H1 (cell line): ENCODE data around the gene RTN4RL1. TPM values are rescaled to one million over a fixed set of nuclear protein-coding genes. Genes with fewer than 3 reads are reported as not detected.

Source experiments
- CEBPB ChIP-seq: IDR thresholded peaks from 2 replicates; pipeline ENCODE4 v1.6.1; 2012; ENCODE audit warnings: low read depth, low read length
- KDM1A ChIP-seq: fragments of 200-600, 300-600 bp; sonication (generic); IDR thresholded peaks from 2 replicates; pipeline ENCODE4 v1.7.1; 2016; ENCODE audit warnings: mild to moderate bottlenecking, low read length, borderline replicate concordance
- POU5F1 ChIP-seq: IDR thresholded peaks from 2 replicates; pipeline ENCODE4 v1.6.1; 2011; ENCODE audit warnings: low read depth, mild to moderate bottlenecking, low read length, moderate library complexity
- SUZ12 ChIP-seq: fragments of 200-600 bp; sonication (generic); IDR thresholded peaks from 2 replicates; pipeline ENCODE4 v1.6.1; 2012; ENCODE audit warnings: mild to moderate bottlenecking, inconsistent platforms, low read length, moderate library complexity, mixed read lengths
- TAF7 ChIP-seq: optimal IDR thresholded peaks from 2 replicates; pipeline ENCODE3; 2011; ENCODE audit warnings: low read depth, mild to moderate bottlenecking, inconsistent platforms, low read length, moderate library complexity, borderline replicate concordance
- polyA plus RNA-seq, 7 experiments: library from polyadenylated mRNA; depleted of rRNA in 3 of 7; stranded (reverse) in 5 of 7; unstranded in 2 of 7; fragments of >200 nt in 5 of 7; fragments of 200-250 nt in 2 of 7; gene quantifications; 1 replicate in 5 of 7; 2 replicates in 1 of 7; 4 replicates in 1 of 7; pipeline versions ENCODE4 v1.2.1 to v1.2.3, GENCODE V29; 2011 to 2013; ENCODE audit warnings: missing spikeins in 2 of 7, mixed read lengths in 2 of 7
- total RNA-seq: library from RNA; stranded (reverse); fragmentation: NEBNext Ultra II Directional; extraction: Animal tissue kit (Norgen Biotek cat#: 25700); gene quantifications from 2 replicates; pipeline ENCODE4 v1.2.1, GENCODE V29; 2021
- TF ChIP-seq, protein P1 (sequence below): fragments of 300-600 bp; sonication (generic); IDR thresholded peaks from 2 replicates; pipeline ENCODE4 v1.7.1; 2012; ENCODE audit warnings: low read length, moderate library complexity, mild to moderate bottlenecking, inconsistent platforms; ENCODE audit not compliant: insufficient replicate concordance

Gene RTN4RL1
- total and polyA plus RNA-seq, 2 of the 8 experiments (the other 6 are each of a cell fraction or from before 2014, with no cell fraction given): 0.09 TPM; not detected in 1

DNA sequence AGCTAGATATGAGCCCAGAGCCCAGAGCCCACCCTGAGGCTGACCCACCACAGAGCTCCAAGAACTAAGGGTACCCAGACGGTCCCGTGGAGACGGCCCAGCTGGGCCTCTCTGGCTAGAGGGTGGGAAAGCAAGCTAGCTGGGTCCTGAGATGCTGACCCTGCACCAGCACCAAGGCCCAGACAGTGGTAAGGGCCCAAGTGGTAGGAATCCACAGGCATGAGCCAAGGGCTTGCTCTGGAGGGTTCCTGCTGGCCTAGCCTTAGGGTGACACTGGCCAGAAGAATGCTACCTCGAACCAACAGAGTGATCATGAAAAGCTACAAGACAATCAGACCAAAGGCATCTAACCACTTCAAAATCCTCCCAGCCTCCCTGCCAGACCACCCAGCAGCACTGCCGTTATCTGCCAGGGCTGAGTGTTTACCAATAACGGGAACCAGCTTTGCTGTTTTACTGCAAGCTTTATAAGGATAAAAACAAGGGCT is 42.9 kb upstream of the RTN4RL1 start (continued):
- TF ChIP-seq, protein P1, sequence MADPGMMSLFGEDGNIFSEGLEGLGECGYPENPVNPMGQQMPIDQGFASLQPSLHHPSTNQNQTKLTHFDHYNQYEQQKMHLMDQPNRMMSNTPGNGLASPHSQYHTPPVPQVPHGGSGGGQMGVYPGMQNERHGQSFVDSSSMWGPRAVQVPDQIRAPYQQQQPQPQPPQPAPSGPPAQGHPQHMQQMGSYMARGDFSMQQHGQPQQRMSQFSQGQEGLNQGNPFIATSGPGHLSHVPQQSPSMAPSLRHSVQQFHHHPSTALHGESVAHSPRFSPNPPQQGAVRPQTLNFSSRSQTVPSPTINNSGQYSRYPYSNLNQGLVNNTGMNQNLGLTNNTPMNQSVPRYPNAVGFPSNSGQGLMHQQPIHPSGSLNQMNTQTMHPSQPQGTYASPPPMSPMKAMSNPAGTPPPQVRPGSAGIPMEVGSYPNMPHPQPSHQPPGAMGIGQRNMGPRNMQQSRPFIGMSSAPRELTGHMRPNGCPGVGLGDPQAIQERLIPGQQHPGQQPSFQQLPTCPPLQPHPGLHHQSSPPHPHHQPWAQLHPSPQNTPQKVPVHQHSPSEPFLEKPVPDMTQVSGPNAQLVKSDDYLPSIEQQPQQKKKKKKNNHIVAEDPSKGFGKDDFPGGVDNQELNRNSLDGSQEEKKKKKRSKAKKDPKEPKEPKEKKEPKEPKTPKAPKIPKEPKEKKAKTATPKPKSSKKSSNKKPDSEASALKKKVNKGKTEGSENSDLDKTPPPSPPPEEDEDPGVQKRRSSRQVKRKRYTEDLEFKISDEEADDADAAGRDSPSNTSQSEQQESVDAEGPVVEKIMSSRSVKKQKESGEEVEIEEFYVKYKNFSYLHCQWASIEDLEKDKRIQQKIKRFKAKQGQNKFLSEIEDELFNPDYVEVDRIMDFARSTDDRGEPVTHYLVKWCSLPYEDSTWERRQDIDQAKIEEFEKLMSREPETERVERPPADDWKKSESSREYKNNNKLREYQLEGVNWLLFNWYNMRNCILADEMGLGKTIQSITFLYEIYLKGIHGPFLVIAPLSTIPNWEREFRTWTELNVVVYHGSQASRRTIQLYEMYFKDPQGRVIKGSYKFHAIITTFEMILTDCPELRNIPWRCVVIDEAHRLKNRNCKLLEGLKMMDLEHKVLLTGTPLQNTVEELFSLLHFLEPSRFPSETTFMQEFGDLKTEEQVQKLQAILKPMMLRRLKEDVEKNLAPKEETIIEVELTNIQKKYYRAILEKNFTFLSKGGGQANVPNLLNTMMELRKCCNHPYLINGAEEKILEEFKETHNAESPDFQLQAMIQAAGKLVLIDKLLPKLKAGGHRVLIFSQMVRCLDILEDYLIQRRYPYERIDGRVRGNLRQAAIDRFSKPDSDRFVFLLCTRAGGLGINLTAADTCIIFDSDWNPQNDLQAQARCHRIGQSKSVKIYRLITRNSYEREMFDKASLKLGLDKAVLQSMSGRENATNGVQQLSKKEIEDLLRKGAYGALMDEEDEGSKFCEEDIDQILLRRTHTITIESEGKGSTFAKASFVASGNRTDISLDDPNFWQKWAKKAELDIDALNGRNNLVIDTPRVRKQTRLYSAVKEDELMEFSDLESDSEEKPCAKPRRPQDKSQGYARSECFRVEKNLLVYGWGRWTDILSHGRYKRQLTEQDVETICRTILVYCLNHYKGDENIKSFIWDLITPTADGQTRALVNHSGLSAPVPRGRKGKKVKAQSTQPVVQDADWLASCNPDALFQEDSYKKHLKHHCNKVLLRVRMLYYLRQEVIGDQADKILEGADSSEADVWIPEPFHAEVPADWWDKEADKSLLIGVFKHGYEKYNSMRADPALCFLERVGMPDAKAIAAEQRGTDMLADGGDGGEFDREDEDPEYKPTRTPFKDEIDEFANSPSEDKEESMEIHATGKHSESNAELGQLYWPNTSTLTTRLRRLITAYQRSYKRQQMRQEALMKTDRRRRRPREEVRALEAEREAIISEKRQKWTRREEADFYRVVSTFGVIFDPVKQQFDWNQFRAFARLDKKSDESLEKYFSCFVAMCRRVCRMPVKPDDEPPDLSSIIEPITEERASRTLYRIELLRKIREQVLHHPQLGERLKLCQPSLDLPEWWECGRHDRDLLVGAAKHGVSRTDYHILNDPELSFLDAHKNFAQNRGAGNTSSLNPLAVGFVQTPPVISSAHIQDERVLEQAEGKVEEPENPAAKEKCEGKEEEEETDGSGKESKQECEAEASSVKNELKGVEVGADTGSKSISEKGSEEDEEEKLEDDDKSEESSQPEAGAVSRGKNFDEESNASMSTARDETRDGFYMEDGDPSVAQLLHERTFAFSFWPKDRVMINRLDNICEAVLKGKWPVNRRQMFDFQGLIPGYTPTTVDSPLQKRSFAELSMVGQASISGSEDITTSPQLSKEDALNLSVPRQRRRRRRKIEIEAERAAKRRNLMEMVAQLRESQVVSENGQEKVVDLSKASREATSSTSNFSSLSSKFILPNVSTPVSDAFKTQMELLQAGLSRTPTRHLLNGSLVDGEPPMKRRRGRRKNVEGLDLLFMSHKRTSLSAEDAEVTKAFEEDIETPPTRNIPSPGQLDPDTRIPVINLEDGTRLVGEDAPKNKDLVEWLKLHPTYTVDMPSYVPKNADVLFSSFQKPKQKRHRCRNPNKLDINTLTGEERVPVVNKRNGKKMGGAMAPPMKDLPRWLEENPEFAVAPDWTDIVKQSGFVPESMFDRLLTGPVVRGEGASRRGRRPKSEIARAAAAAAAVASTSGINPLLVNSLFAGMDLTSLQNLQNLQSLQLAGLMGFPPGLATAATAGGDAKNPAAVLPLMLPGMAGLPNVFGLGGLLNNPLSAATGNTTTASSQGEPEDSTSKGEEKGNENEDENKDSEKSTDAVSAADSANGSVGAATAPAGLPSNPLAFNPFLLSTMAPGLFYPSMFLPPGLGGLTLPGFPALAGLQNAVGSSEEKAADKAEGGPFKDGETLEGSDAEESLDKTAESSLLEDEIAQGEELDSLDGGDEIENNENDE: no peak
- TF ChIP-seq TAF7 (no peak), POU5F1 (no peak), SUZ12 (no peak), CEBPB (no peak), KDM1A (no peak)
- TF ChIP-seq, all 59 proteins: peak for 0
